CD4-positive, CD25-positive, alpha-beta regulatory T cell (primary cell): ENCODE results near the gene XPO1. TPM values are rescaled to one million over a fixed set of nuclear protein-coding genes. Genes with fewer than 3 reads are reported as not detected.
A peak's percentile ranks its signal among the peaks of the same experiment; 100 is the strongest.
"Not testable (repeated sequence)": the region's sequence is repeated elsewhere in the genome, so short reads cannot be mapped to it uniquely, and the experiment has no call there.

ENCODE experiments used
- ATAC-seq, 2 donors: fragments of 150-1000 bp; cut with Tn5 transposase; one replicate each; pipeline ENCODE4 v1.10.0; 2021; ENCODE audit warnings: low read depth in 2 of 2, moderate number of reproducible peaks in 2 of 2, moderate library complexity in 1 of 2
- DNase-seq, 3 donors: peaks; one replicate each; pipeline versions ENCODE4 v3.0.0 to v3.0.0-alpha.2; 2012 to 2022; ENCODE audit warnings: mixed read lengths in 1 of 3
- H3K27ac ChIP-seq: one replicate; pipeline ENCODE4 v1.7.0; 2013; ENCODE audit warnings: mild to moderate bottlenecking, low read length; ENCODE audit not compliant: insufficient read depth, poor library complexity, severe bottlenecking
- H3K27me3 ChIP-seq: one replicate; pipeline ENCODE4 v1.7.0; 2013; ENCODE audit warnings: low read length; ENCODE audit not compliant: control insufficient read depth, insufficient read depth
- H3K36me3 ChIP-seq: one replicate; pipeline ENCODE4 v1.7.0; 2013; ENCODE audit warnings: mild to moderate bottlenecking, low read length, moderate library complexity; ENCODE audit not compliant: control insufficient read depth, insufficient read depth
- H3K4me1 ChIP-seq: 2 replicates; pipeline ENCODE4 v1.7.0; 2013; ENCODE audit warnings: mild to moderate bottlenecking, low read length; ENCODE audit not compliant: insufficient read depth, control insufficient read depth, poor library complexity, severe bottlenecking
- H3K4me3 ChIP-seq: one replicate; pipeline ENCODE4 v1.7.0; 2013; ENCODE audit warnings: low read depth, mild to moderate bottlenecking, low read length, moderate library complexity
- H3K9me3 ChIP-seq, 2 experiments: 1 replicate in 1 of 2; 2 replicates in 1 of 2; pipeline ENCODE4 v1.7.0; 2013; ENCODE audit warnings: low read length in 2 of 2, mild to moderate bottlenecking in 1 of 2, moderate library complexity in 1 of 2; ENCODE audit not compliant: control insufficient read depth in 2 of 2
- H3K27ac Mint-ChIP-seq, 3 donors: one replicate each; pipeline ENCODE4 v1.8.0; 2020 to 2022; ENCODE audit warnings: mild to moderate bottlenecking in 3 of 3, mixed read lengths in 3 of 3, moderate library complexity in 2 of 3
- H3K27me3 Mint-ChIP-seq: one replicate; pipeline ENCODE4 v1.8.0; 2022; ENCODE audit warnings: mild to moderate bottlenecking, mixed read lengths
- H3K36me3 Mint-ChIP-seq: one replicate; pipeline ENCODE4 v1.8.0; 2020; ENCODE audit warnings: mixed read lengths
- H3K4me1 Mint-ChIP-seq, 4 donors: one replicate each; pipeline ENCODE4 v1.8.0; 2020 to 2022; ENCODE audit warnings: mixed read lengths in 4 of 4, mild to moderate bottlenecking in 1 of 4
- H3K4me3 Mint-ChIP-seq, 4 donors: one replicate each; pipeline ENCODE4 v1.8.0; 2020 to 2022; ENCODE audit warnings: mild to moderate bottlenecking in 4 of 4, mixed read lengths in 4 of 4, moderate library complexity in 3 of 4
- H3K9me3 Mint-ChIP-seq, 7 donors: one replicate each; pipeline ENCODE4 v1.8.0; 2020 to 2022; ENCODE audit warnings: mixed read lengths in 7 of 7, mild to moderate bottlenecking in 3 of 7, moderate library complexity in 2 of 7
- polyA plus RNA-seq, 4 donors: library from polyadenylated mRNA; unstranded; fragments of 300-500 nt; fragmentation: Illumina TruSeq; gene quantifications; one replicate each; pipeline ENCODE4 v1.2.3, GENCODE V29; 2021
- total RNA-seq: library from RNA; stranded (reverse); gene quantifications from one replicate; pipeline ENCODE4 v1.2.3, GENCODE V29; 2022

Gene XPO1
- total and polyA plus RNA-seq, 5 donors from 2014 or later: 29.0 to 137 (median 38.4) TPM

GRCh38 chr2:61456746-61457420 lies 81.3 kb downstream of the XPO1 start:
- H3K36me3 Mint-ChIP-seq: peaks cover 24% of the 10 kb centered on the region
- Histone ChIP-seq H3K4me3 (peak overlapping the region; percentile 68), H3K4me1 (peaks cover 57% of the 10 kb centered on the region), H3K27ac (peak overlapping the region; percentile 6), H3K9me3 (no peaks in the 10 kb centered on the region), H3K36me3 (peaks cover 3% of the 10 kb centered on the region), H3K27me3 (no peaks in the 10 kb centered on the region)
- H3K27me3 Mint-ChIP-seq: no peaks in the 10 kb centered on the region
- ATAC-seq (no peak), DNase-seq (no peak)
- peaks cover 0 to 2% (median 0%) of the 10 kb centered on the region in 7 donors for H3K9me3 Mint-ChIP-seq
- peak overlapping the region in 2 of 3 donors; percentile 83 to 89 for H3K27ac Mint-ChIP-seq
- H3K4me1 Mint-ChIP-seq: peaks cover 33 to 82% (median 53%) of the 10 kb centered on the region in 4 donors
- H3K4me3 Mint-ChIP-seq: peak overlapping the region; percentile 18 to 83 (median 76)

GRCh38 chr2:61456070-61456745 lies 81.9 kb downstream of the XPO1 start:
- peak overlapping the region in 3 of 4 donors; percentile 46 to 83 (median 81) for H3K4me3 Mint-ChIP-seq
- no peaks in the 10 kb centered on the region for H3K27me3 ChIP-seq
- H3K27ac ChIP-seq: no peak overlapping the region
- peaks cover 24% of the 10 kb centered on the region for H3K36me3 Mint-ChIP-seq
- ATAC-seq: no peak
- H3K9me3 ChIP-seq: no peaks in the 10 kb centered on the region
- peaks cover 4% of the 10 kb centered on the region for H3K36me3 ChIP-seq
- H3K9me3 Mint-ChIP-seq: peaks cover 0 to 2% (median 0%) of the 10 kb centered on the region in 7 donors
- no peaks in the 10 kb centered on the region for H3K27me3 Mint-ChIP-seq
- no peak for DNase-seq
- H3K4me1 Mint-ChIP-seq: peaks cover 28 to 81% (median 54%) of the 10 kb centered on the region in 4 donors
- no peak overlapping the region for H3K4me3 ChIP-seq
- peak overlapping the region in 2 of 3 donors; percentile 83 to 89 for H3K27ac Mint-ChIP-seq
- H3K4me1 ChIP-seq: peaks cover 55% of the 10 kb centered on the region

GRCh38 chr2:61454972-61455371 lies 83.2 kb downstream of the XPO1 start:
- H3K27ac Mint-ChIP-seq: peak overlapping the region in 2 of 3 donors; percentile 32 to 89
- not testable (repeated sequence) for H3K36me3 ChIP-seq, DNase-seq, H3K27me3 ChIP-seq, ATAC-seq, H3K4me3 ChIP-seq, H3K9me3 Mint-ChIP-seq, H3K27ac ChIP-seq, H3K27me3 Mint-ChIP-seq, H3K9me3 ChIP-seq
- H3K4me1 ChIP-seq: peaks cover 49% of the 10 kb centered on the region
- peaks cover 28 to 77% (median 51%) of the 10 kb centered on the region in 4 donors for H3K4me1 Mint-ChIP-seq
- peaks cover 24% of the 10 kb centered on the region for H3K36me3 Mint-ChIP-seq
- peak overlapping the region in 2 of 4 donors; percentile 17 to 24 for H3K4me3 Mint-ChIP-seq

GRCh38 chr2:61454383-61454782 lies 83.8 kb downstream of the XPO1 start:
- no peak overlapping the region for H3K4me3 ChIP-seq
- H3K9me3 ChIP-seq: no peaks in the 10 kb centered on the region
- Mint-ChIP-seq H3K27ac (peak overlapping the region in 1 of 3 donors; percentile 89), H3K4me3 (peak overlapping the region in 2 of 4 donors; percentile 48 to 61), H3K4me1 (peaks cover 31 to 74% (median 52%) of the 10 kb centered on the region in 4 donors), H3K9me3 (peaks cover 0 to 2% (median 0%) of the 10 kb centered on the region in 7 donors), H3K27me3 (no peaks in the 10 kb centered on the region), H3K36me3 (peaks cover 26% of the 10 kb centered on the region)
- DNase-seq: no peak
- H3K27ac ChIP-seq: no peak overlapping the region
- peaks cover 46% of the 10 kb centered on the region for H3K4me1 ChIP-seq
- ATAC-seq: no peak
- no peaks in the 10 kb centered on the region for H3K27me3 ChIP-seq
- peaks cover 3% of the 10 kb centered on the region for H3K36me3 ChIP-seq

- H3K27ac ChIP-seq: no peak overlapping the region
- H3K4me3 ChIP-seq: no peak overlapping the region
- H3K4me3 Mint-ChIP-seq: no peak overlapping the region
- no peaks in the 10 kb centered on the region for H3K27me3 ChIP-seq
- peaks cover 20% of the 10 kb centered on the region for H3K36me3 Mint-ChIP-seq
- H3K36me3 ChIP-seq: peaks cover 3% of the 10 kb centered on the region
- ATAC-seq (no peak), DNase-seq (no peak)
- H3K9me3 ChIP-seq: no peaks in the 10 kb centered on the region
- H3K4me1 ChIP-seq: peaks cover 29% of the 10 kb centered on the region
- peaks cover 21 to 72% (median 41%) of the 10 kb centered on the region in 4 donors for H3K4me1 Mint-ChIP-seq
- H3K27ac Mint-ChIP-seq: peak overlapping the region in 1 of 3 donors; percentile 24
- peaks cover 0 to 2% (median 0%) of the 10 kb centered on the region in 7 donors for H3K9me3 Mint-ChIP-seq
- H3K27me3 Mint-ChIP-seq: no peaks in the 10 kb centered on the region
These were observed 85.8 kb downstream of the XPO1 start for GRCh38 chr2:61452392-61452791.

- DNase-seq: no peak
- Histone ChIP-seq H3K36me3 (peaks cover 3% of the 10 kb centered on the region), H3K27ac (no peak overlapping the region), H3K27me3 (no peaks in the 10 kb centered on the region), H3K4me1 (peaks cover 24% of the 10 kb centered on the region), H3K9me3 (no peaks in the 10 kb centered on the region), H3K4me3 (no peak overlapping the region)
- Mint-ChIP-seq H3K4me1 (peaks cover 28 to 71% (median 42%) of the 10 kb centered on the region in 4 donors), H3K9me3 (peaks cover 0 to 2% (median 0%) of the 10 kb centered on the region in 7 donors), H3K27ac (no peak overlapping the region), H3K4me3 (peak overlapping the region in 2 of 4 donors; percentile 19 to 21), H3K36me3 (peaks cover 17% of the 10 kb centered on the region), H3K27me3 (no peaks in the 10 kb centered on the region)
- no peak for ATAC-seq
These were observed 87.0 kb downstream of the XPO1 start for GRCh38 chr2:61451178-61451577.

- DNase-seq (no peak), ATAC-seq (no peak)
- peaks cover 0 to 2% (median 0%) of the 10 kb centered on the region in 7 donors for H3K9me3 Mint-ChIP-seq
- peaks cover 28 to 65% (median 35%) of the 10 kb centered on the region in 4 donors for H3K4me1 Mint-ChIP-seq
- H3K27ac Mint-ChIP-seq: no peak overlapping the region
- peaks cover 9% of the 10 kb centered on the region for H3K36me3 Mint-ChIP-seq
- H3K4me1 ChIP-seq: peaks cover 16% of the 10 kb centered on the region
- H3K36me3 ChIP-seq: peaks cover 3% of the 10 kb centered on the region
- no peaks in the 10 kb centered on the region for H3K27me3 Mint-ChIP-seq
- no peak overlapping the region for H3K4me3 ChIP-seq
- H3K9me3 ChIP-seq: no peaks in the 10 kb centered on the region
- H3K27me3 ChIP-seq: no peaks in the 10 kb centered on the region
- no peak overlapping the region for H3K27ac ChIP-seq
- no peak overlapping the region for H3K4me3 Mint-ChIP-seq
These were observed 88.0 kb downstream of the XPO1 start for GRCh38 chr2:61450144-61450543.
